Endothelial cell (in vitro differentiated cells): ENCODE data around the gene C5orf15. TPM values are rescaled to one million over a fixed set of nuclear protein-coding genes. Genes with fewer than 3 reads are reported as not detected.

Experiments
- DNase-seq: peaks from one replicate; pipeline ENCODE4 v3.0.0; 2021; ENCODE audit warnings: low spot score
- H3K27ac Mint-ChIP-seq: one replicate; pipeline ENCODE4 v1.8.0; 2021; ENCODE audit warnings: mixed read lengths, inconsistent platforms; ENCODE audit not compliant: unreplicated experiment
- H3K27me3 Mint-ChIP-seq: one replicate; pipeline ENCODE4 v1.8.0; 2021; ENCODE audit warnings: mild to moderate bottlenecking, moderate library complexity, mixed read lengths, inconsistent platforms; ENCODE audit not compliant: unreplicated experiment
- H3K36me3 Mint-ChIP-seq: one replicate; pipeline ENCODE4 v1.8.0; 2021; ENCODE audit warnings: mild to moderate bottlenecking, low read depth, mixed read lengths, inconsistent platforms; ENCODE audit not compliant: unreplicated experiment
- H3K4me1 Mint-ChIP-seq: one replicate; pipeline ENCODE4 v1.8.0; 2021; ENCODE audit warnings: mild to moderate bottlenecking, mixed read lengths, inconsistent platforms; ENCODE audit not compliant: unreplicated experiment
- H3K4me3 Mint-ChIP-seq: one replicate; pipeline ENCODE4 v1.8.0; 2021; ENCODE audit warnings: mild to moderate bottlenecking, mixed read lengths, inconsistent platforms; ENCODE audit not compliant: unreplicated experiment
- H3K9me3 Mint-ChIP-seq: one replicate; pipeline ENCODE4 v1.8.0; 2021; ENCODE audit warnings: mixed read lengths, inconsistent platforms; ENCODE audit not compliant: unreplicated experiment
- CTCF ChIP-seq: fragments of 200-600 bp; sonication (generic); IDR thresholded peaks from one replicate; pipeline ENCODE4 v1.5.0; 2021; ENCODE audit warnings: antibody characterized with exemption; ENCODE audit not compliant: unreplicated experiment
- total RNA-seq: library from RNA; stranded (reverse); fragmentation: NEBNext Ultra II Directional; extraction: Animal tissue kit (Norgen Biotek cat#: 25700); gene quantifications from one replicate; pipeline ENCODE4 v1.2.1, GENCODE V29; 2021; ENCODE audit not compliant: unreplicated experiment

The C5orf15 gene
- total RNA-seq, 1 donor from 2014 or later, result 35.5 TPM

GRCh38 chr5:133925866-133926488, 42.4 kb downstream of the C5orf15 start:
- Mint-ChIP-seq H3K36me3 (no peaks in the 10 kb centered on the region), H3K27ac (no peak overlapping the region), H3K4me3 (no peak overlapping the region), H3K4me1 (peaks cover 10% of the 10 kb centered on the region), H3K27me3 (no peaks in the 10 kb centered on the region), H3K9me3 (no peaks in the 10 kb centered on the region)
- no peak for TF ChIP-seq CTCF
- DNase-seq, result no peak

- Mint-ChIP-seq H3K4me1 (peaks cover 10% of the 10 kb centered on the region), H3K27ac (no peak overlapping the region), H3K4me3 (no peak overlapping the region), H3K36me3 (no peaks in the 10 kb centered on the region), H3K9me3 (no peaks in the 10 kb centered on the region), H3K27me3 (no peaks in the 10 kb centered on the region)
- no peak for DNase-seq
- TF ChIP-seq CTCF, result no peak
Observed at GRCh38 chr5:133925269-133925668, 43.2 kb downstream of the C5orf15 start.

- no peaks in the 10 kb centered on the region for H3K27me3 Mint-ChIP-seq
- TF ChIP-seq CTCF, result no peak
- H3K4me3 Mint-ChIP-seq, result no peak overlapping the region
- no peaks in the 10 kb centered on the region for H3K36me3 Mint-ChIP-seq
- no peaks in the 10 kb centered on the region for H3K9me3 Mint-ChIP-seq
- H3K27ac Mint-ChIP-seq, result no peak overlapping the region
- DNase-seq, result no peak
- peaks cover 10% of the 10 kb centered on the region for H3K4me1 Mint-ChIP-seq
Observed at GRCh38 chr5:133924221-133924920, 44.1 kb downstream of the C5orf15 start.

- Mint-ChIP-seq H3K36me3 (no peaks in the 10 kb centered on the region), H3K27ac (no peak overlapping the region), H3K4me3 (no peak overlapping the region), H3K27me3 (peaks cover 2% of the 10 kb centered on the region), H3K9me3 (no peaks in the 10 kb centered on the region), H3K4me1 (peaks cover 6% of the 10 kb centered on the region)
- DNase-seq, result no peak
- no peak for TF ChIP-seq CTCF
Observed at GRCh38 chr5:133921979-133922378, 46.4 kb downstream of the C5orf15 start.

- peaks cover 2% of the 10 kb centered on the region for H3K27me3 Mint-ChIP-seq
- no peaks in the 10 kb centered on the region for H3K36me3 Mint-ChIP-seq
- no peak overlapping the region for H3K4me3 Mint-ChIP-seq
- no peak for TF ChIP-seq CTCF
- peaks cover 6% of the 10 kb centered on the region for H3K4me1 Mint-ChIP-seq
- no peak overlapping the region for H3K27ac Mint-ChIP-seq
- DNase-seq, result no peak
- H3K9me3 Mint-ChIP-seq, result no peaks in the 10 kb centered on the region
Observed at GRCh38 chr5:133921069-133921468, 47.4 kb downstream of the C5orf15 start.
